ENCODE data around the gene MORC2. TPM values are rescaled to one million over a fixed set of nuclear protein-coding genes. Genes with fewer than 3 reads are reported as not detected.

The MORC2 gene
- total RNA-seq, 2 experiments from 2014 or later: 27.0 to 28.7 TPM

GRCh38 chr22:30978304-30978962, 9.9 kb upstream of the MORC2 start:
- H3K4me3 Mint-ChIP-seq: no peak overlapping the region
- H3K27ac Mint-ChIP-seq: no peak overlapping the region
- ATAC-seq (no peak), DNase-seq (no peak)
- no peaks in the 10 kb centered on the region for H3K27me3 Mint-ChIP-seq
- H3K9me3 Mint-ChIP-seq (ENCODE audit: low read depth): peaks cover 43% of the 10 kb centered on the region
- peaks cover 58% of the 10 kb centered on the region for H3K36me3 Mint-ChIP-seq
- H3K4me1 Mint-ChIP-seq: peaks cover 28% of the 10 kb centered on the region
- CTCF ChIA-PET: interaction anchor here (1.0 to 3.2 kb wide), 2 partner anchors 9 to 107 kb away, joined by 3 to 16 read pairs; partner anchors contain the start of genes MORC2 and TUG1

DNA sequence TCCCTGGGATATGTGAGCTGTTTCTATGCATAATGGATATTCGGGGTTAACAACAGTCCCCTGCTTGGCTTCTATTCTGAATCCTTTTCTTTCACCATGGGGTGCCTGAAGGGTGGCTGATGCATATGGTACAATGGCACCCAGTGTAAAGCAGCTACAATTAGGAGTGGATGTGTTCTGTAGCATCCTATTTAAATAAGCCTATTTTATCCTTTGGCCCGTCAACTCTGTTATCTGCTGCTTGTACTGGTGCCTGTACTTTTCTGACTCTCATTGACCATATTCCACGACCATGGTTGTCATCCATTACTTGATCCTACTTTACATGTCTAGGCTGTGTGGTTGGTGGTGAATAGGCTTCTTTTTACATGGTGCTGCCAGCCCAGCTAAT, 1.8 kb upstream of the MORC2 start:
- CTCF ChIA-PET: interaction anchor here (1.0 to 3.2 kb wide), 5 partner anchors 10 to 343 kb away, joined by 3 to 16 read pairs (median 4); no protein-coding TSS in a partner anchor
- ATAC-seq (no peak), DNase-seq (no peak)
- Mint-ChIP-seq H3K4me3 (peak overlapping the region; percentile 91), H3K27ac (peak overlapping the region; percentile 89), H3K4me1 (peaks cover 46% of the 10 kb centered on the region), H3K27me3 (no peaks in the 10 kb centered on the region), H3K36me3 (peaks cover 81% of the 10 kb centered on the region), H3K9me3 (ENCODE audit: low read depth) (peaks cover 26% of the 10 kb centered on the region)

DNA sequence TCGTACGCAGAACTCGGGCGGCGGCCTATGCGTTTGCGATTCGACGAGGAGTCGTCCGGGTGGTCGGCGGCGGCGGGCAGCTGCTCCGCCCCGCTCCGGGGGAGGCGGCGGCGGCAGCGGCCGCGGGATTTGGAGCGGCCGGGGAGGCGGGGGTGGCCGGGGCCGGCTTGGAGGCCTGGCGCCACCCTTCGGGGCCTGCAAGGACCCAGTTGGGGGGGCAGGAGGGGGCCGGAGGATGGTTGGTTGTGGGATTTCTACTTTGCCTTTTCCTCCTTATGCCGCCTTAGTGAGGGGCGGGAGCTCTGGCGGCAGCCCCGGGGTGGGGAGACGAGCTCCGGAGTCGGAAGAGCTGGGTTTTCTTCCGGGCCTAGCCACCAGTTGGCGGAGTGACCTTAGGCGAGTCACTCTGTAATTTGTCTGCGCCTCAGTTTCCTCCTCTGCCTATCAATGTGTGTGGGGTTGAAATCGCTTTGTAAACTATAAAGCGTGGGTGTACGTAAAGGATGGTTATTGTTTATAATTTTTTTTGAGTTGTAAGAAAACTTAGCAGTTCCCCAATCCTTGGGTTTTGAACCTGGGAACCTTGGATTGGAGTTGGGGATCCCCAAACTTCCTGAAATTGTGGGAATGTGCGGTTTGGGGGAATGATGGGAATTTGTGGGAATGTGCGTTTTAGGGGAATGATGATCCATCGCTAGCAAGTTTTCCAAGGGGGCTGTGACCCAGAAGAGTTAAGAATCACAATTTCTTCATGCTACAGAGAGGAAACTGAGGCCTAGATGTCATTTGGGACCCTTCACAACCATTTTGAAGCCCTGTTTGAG, 1.2 kb upstream of the MORC2 start:
- Mint-ChIP-seq H3K27ac (peak overlapping the region; percentile 97), H3K9me3 (ENCODE audit: low read depth) (peaks cover 24% of the 10 kb centered on the region), H3K27me3 (no peaks in the 10 kb centered on the region), H3K4me1 (peaks cover 50% of the 10 kb centered on the region), H3K36me3 (peaks cover 79% of the 10 kb centered on the region), H3K4me3 (peak overlapping the region; percentile 91)
- CTCF ChIA-PET: interaction anchor here (0.7 to 3.2 kb wide), 11 partner anchors 10 to 343 kb away, joined by 3 to 16 read pairs (median 4); partner anchors contain the start of genes RNF185 and SMTN
- ATAC-seq (peak; percentile 38), DNase-seq (peak; percentile 64)

- CTCF ChIA-PET: interaction anchor here (0.7 to 3.2 kb wide), 13 partner anchors 11 to 697 kb away, joined by 3 to 16 read pairs (median 4); partner anchors contain the start of genes RNF185 and SMTN
- DNase-seq (peak; percentile 99), ATAC-seq (peak; percentile 95)
- Mint-ChIP-seq H3K9me3 (ENCODE audit: low read depth) (peaks cover 18% of the 10 kb centered on the region), H3K4me1 (peaks cover 52% of the 10 kb centered on the region), H3K36me3 (peaks cover 79% of the 10 kb centered on the region), H3K27me3 (no peaks in the 10 kb centered on the region), H3K27ac (peak within 1 kb of the TSS; percentile 97), H3K4me3 (peak within 1 kb of the TSS; percentile 91)
Measured at GRCh38 chr22:30968924-30969531, 454 bp upstream of the MORC2 start, which contains the start of gene TUG1. TUG1 (plus strand) TSS chr22:30969265.

DNA sequence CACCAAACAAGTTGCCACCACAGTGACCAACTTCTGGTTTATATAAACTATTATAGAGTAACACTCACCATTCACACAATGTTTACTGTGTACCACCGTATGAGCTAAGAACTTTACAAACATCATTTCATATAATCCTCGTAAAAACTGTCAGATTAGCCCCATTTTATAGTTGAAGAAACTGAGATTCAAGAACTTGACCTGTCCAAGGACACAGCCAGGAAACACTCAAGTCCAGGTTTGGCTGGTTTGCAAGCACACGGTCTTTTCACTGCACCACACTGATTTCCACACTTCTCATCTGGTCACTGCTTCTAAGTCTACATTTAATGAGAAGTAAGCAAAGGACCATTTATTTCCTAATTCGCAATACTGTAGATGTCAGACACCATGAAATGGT, 3.7 kb downstream of the MORC2 start:
- peaks cover 6% of the 10 kb centered on the region for H3K9me3 Mint-ChIP-seq (ENCODE audit: low read depth)
- H3K36me3 Mint-ChIP-seq: peaks cover 45% of the 10 kb centered on the region
- CTCF ChIA-PET: interaction anchor here (1.2 to 1.5 kb wide), 2 partner anchors 12 to 121 kb away, joined by 3 read pairs; no protein-coding TSS in a partner anchor
- H3K4me3 Mint-ChIP-seq: no peak overlapping the region
- no peak overlapping the region for H3K27ac Mint-ChIP-seq
- H3K4me1 Mint-ChIP-seq: peaks cover 30% of the 10 kb centered on the region
- ATAC-seq: no peak
- H3K27me3 Mint-ChIP-seq: no peaks in the 10 kb centered on the region
- DNase-seq: no peak

DNA sequence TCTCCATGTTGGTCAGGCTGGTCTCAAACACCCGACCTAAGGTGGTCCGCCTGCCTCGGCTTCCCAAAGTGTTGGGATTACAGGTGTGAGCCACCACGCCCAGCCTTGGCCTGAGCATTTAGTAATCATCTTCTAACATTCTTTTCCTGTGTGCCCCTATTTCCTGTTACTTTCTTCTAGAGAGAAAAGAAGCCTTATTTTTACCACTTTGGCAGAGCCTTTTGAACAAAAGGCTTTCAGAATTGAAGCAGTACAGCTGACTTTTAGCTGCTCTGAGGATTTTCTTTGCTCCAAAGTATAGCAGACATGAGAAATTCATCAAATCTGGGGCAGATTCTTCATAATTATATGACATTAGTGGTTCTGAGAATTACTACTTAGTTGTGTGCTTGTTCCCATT, 13.4 kb downstream of the MORC2 start:
- DNase-seq: no peak
- Mint-ChIP-seq H3K27me3 (no peaks in the 10 kb centered on the region), H3K27ac (no peak overlapping the region), H3K4me1 (peaks cover 12% of the 10 kb centered on the region), H3K4me3 (no peak overlapping the region), H3K9me3 (ENCODE audit: low read depth) (no peaks in the 10 kb centered on the region), H3K36me3 (peaks cover 25% of the 10 kb centered on the region)
- CTCF ChIA-PET: no interaction called here
- ATAC-seq: no peak

GRCh38 chr22:30953206-30953605, 15.4 kb downstream of the MORC2 start:
- Mint-ChIP-seq H3K27ac (no peak overlapping the region), H3K36me3 (peaks cover 37% of the 10 kb centered on the region)

GRCh38 chr22:30949934-30950660, 18.5 kb downstream of the MORC2 start:
- H3K27me3 Mint-ChIP-seq: no peaks in the 10 kb centered on the region
- no peaks in the 10 kb centered on the region for H3K9me3 Mint-ChIP-seq (ENCODE audit: low read depth)
- CTCF ChIA-PET: interaction anchor here (1.1 to 3.6 kb wide), 6 partner anchors 12 to 157 kb away, joined by 3 to 21 read pairs (median 3); partner anchors contain the start of gene SELENOM
- H3K4me1 Mint-ChIP-seq: peaks cover 27% of the 10 kb centered on the region
- H3K27ac Mint-ChIP-seq: no peak overlapping the region
- ATAC-seq (no peak), DNase-seq (no peak)
- peaks cover 37% of the 10 kb centered on the region for H3K36me3 Mint-ChIP-seq
- H3K4me3 Mint-ChIP-seq: no peak overlapping the region

More at GRCh38 chr22:30953206-30953605, 15.4 kb downstream of the MORC2 start:
- Mint-ChIP-seq H3K4me3 (no peak overlapping the region), H3K27me3 (no peaks in the 10 kb centered on the region), H3K9me3 (ENCODE audit: low read depth) (no peaks in the 10 kb centered on the region), H3K4me1 (peaks cover 11% of the 10 kb centered on the region)
- CTCF ChIA-PET: interaction anchor here (1.1 to 2.2 kb wide), 2 partner anchors 11 to 132 kb away, joined by 3 to 7 read pairs; no protein-coding TSS in a partner anchor
- ATAC-seq (no peak), DNase-seq (no peak)

- no peak overlapping the region for H3K27ac Mint-ChIP-seq
- H3K27me3 Mint-ChIP-seq: no peaks in the 10 kb centered on the region
Measured at GRCh38 chr22:30948930-30949342, 19.6 kb downstream of the MORC2 start.

DNA sequence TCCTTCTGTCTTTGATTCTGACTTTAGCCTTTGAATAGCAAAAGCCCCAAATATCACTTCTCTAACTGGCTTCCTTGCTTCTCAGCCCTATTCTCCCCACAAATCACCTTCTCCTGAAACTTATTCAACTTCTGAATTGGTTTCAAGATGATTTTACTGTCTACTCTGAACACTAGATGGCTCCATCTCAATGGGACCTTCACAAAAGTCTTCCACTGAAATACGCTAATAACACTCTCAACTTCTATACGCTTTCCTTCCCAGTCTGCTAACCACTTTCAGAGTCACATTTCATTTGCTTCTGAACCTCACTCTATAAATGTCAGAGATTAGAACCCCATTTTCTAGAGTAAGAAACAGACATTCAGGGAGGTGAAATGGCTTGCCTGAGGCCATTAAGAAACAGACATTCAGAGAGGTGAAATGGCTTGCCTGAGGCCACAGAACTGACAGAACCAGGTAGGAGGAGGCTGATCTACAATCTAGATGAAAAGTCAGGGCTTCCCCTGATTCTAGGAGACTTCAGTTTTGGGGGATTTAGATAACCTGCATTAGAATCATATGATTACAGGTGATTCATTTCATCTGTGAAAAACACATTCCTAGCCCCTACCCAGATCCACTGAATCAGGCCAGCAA, 20.6 kb downstream of the MORC2 start:
- no peaks in the 10 kb centered on the region for H3K9me3 Mint-ChIP-seq (ENCODE audit: low read depth)
- H3K4me1 Mint-ChIP-seq: peaks cover 49% of the 10 kb centered on the region
- CTCF ChIA-PET: interaction anchor here (2.5 to 3.6 kb wide), 2 partner anchors 135 to 138 kb away, joined by 16 to 21 read pairs; no protein-coding TSS in a partner anchor
- H3K27me3 Mint-ChIP-seq: no peaks in the 10 kb centered on the region
- no peak for ATAC-seq
- H3K4me3 Mint-ChIP-seq: no peak overlapping the region
- DNase-seq: no peak
- no peak overlapping the region for H3K27ac Mint-ChIP-seq
- H3K36me3 Mint-ChIP-seq: peaks cover 49% of the 10 kb centered on the region

More at GRCh38 chr22:30948930-30949342, 19.6 kb downstream of the MORC2 start:
- H3K36me3 Mint-ChIP-seq: peaks cover 49% of the 10 kb centered on the region
- CTCF ChIA-PET: interaction anchor here (1.5 to 3.6 kb wide), 2 partner anchors 28 to 137 kb away, joined by 4 to 21 read pairs; no protein-coding TSS in a partner anchor
- H3K4me1 Mint-ChIP-seq: peaks cover 39% of the 10 kb centered on the region
- H3K9me3 Mint-ChIP-seq (ENCODE audit: low read depth): no peaks in the 10 kb centered on the region
- ATAC-seq (no peak), DNase-seq (no peak)
- H3K4me3 Mint-ChIP-seq: no peak overlapping the region

DNA sequence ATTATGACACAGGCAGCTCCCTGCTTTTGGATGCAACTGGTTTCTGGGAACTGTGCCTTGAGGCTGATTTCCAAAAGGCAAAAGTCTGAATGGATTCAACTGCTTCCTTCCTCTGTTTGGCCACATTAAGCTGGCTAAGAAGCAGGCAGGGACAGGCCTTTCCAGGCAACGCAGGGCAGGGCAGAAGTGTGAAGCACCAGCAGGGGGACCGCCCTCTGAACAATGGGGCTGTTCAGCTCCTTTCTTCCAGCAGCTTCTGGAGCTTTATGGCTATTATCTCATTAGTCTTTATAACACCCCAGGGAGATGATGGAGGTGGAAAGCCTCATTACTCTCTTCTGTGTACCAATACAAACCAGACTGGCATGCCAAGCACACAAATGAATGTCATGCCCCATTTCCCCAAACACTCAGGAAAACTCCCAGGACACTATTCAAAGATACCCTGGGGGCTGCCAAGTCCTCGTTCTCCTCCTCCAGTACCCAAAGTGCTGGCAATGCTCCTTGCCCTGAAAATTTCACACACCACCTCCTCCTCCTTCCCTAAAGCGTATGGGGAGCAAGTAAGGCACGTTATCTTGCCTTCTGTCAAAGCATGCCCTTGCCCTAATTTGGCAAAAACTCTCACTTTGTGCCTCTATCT, 21.3 kb downstream of the MORC2 start:
- H3K27me3 Mint-ChIP-seq: no peaks in the 10 kb centered on the region
- no peak overlapping the region for H3K27ac Mint-ChIP-seq
- CTCF ChIA-PET: interaction anchor here (0.8 to 2.6 kb wide), 6 partner anchors 9 to 141 kb away, joined by 3 to 20 read pairs (median 10); partner anchors contain the start of genes MORC2 and TUG1
- peaks cover 48% of the 10 kb centered on the region for H3K4me1 Mint-ChIP-seq
- peaks cover 49% of the 10 kb centered on the region for H3K36me3 Mint-ChIP-seq
- H3K4me3 Mint-ChIP-seq: no peak overlapping the region
- H3K9me3 Mint-ChIP-seq (ENCODE audit: low read depth): no peaks in the 10 kb centered on the region
- DNase-seq: no peak
- no peak for ATAC-seq

Data from activated CD8-positive, alpha-beta memory T cell treated with anti-CD3 and anti-CD28 coated beads, Interleukin-2, amount 10 ng/mL, durations not matched to agents 7 days and 5 days (primary cell).